Measurements from ENCODE around the gene BRCA2.
A peak's percentile ranks its signal among the peaks of the same experiment; 100 is the strongest.
"Not testable (repeated sequence)": the region's sequence is repeated elsewhere in the genome, so short reads cannot be mapped to it uniquely, and the experiment has no call there.

The BRCA2 gene

GRCh38 chr13:32311188-32311897 is 4.0 kb upstream of the BRCA2 start:
- DNase-seq (ENCODE audit: low spot score): no peak

GRCh38 chr13:32314271-32315237 is 754 bp upstream of the BRCA2 start:
- DNase-seq (ENCODE audit: low spot score): peak; percentile 39

- DNase-seq (ENCODE audit: low spot score): no peak
Measured at GRCh38 chr13:32316028-32316339, 676 bp downstream of the BRCA2 start.

GRCh38 chr13:32316501-32316900 is 1.2 kb downstream of the BRCA2 start:
- DNase-seq (ENCODE audit: low spot score): no peak

- no peak for DNase-seq (ENCODE audit: low spot score)
Measured at GRCh38 chr13:32317716-32318465, 2.6 kb downstream of the BRCA2 start.

- DNase-seq (ENCODE audit: low spot score): no peak
Measured at GRCh38 chr13:32320528-32320927, 5.2 kb downstream of the BRCA2 start.

GRCh38 chr13:32323912-32324311 is 8.6 kb downstream of the BRCA2 start:
- peak; percentile 80 for DNase-seq (ENCODE audit: low spot score)

GRCh38 chr13:32330441-32330840 is 15.1 kb downstream of the BRCA2 start:
- peak; percentile 24 for DNase-seq (ENCODE audit: low spot score)

- no peak for DNase-seq (ENCODE audit: low spot score)
Measured at GRCh38 chr13:32334671-32335070, 19.4 kb downstream of the BRCA2 start.

GRCh38 chr13:32340914-32341313 is 25.6 kb downstream of the BRCA2 start:
- no peak for DNase-seq (ENCODE audit: low spot score)

GRCh38 chr13:32347651-32348050 is 32.3 kb downstream of the BRCA2 start:
- no peak for DNase-seq (ENCODE audit: low spot score)

GRCh38 chr13:32350839-32351441 is 35.6 kb downstream of the BRCA2 start:
- DNase-seq (ENCODE audit: low spot score): not testable (repeated sequence)

- no peak for DNase-seq (ENCODE audit: low spot score)
Measured at GRCh38 chr13:32354040-32354439, 38.7 kb downstream of the BRCA2 start.

- not testable (repeated sequence) for DNase-seq (ENCODE audit: low spot score)
Measured at GRCh38 chr13:32355935-32356334, 40.6 kb downstream of the BRCA2 start.

- no peak for DNase-seq (ENCODE audit: low spot score)
Measured at GRCh38 chr13:32362574-32362973, 47.3 kb downstream of the BRCA2 start.

- DNase-seq (ENCODE audit: low spot score): no peak
Measured at GRCh38 chr13:32370805-32371204, 55.5 kb downstream of the BRCA2 start.

- DNase-seq (ENCODE audit: low spot score): no peak
Measured at GRCh38 chr13:32376642-32377415, 61.5 kb downstream of the BRCA2 start.

- no peak for DNase-seq (ENCODE audit: low spot score)
Measured at GRCh38 chr13:32378012-32378411, 62.7 kb downstream of the BRCA2 start.

- peak; percentile 31 for DNase-seq (ENCODE audit: low spot score)
Measured at GRCh38 chr13:32381539-32381938, 66.2 kb downstream of the BRCA2 start.

GRCh38 chr13:32383836-32384618 is 68.7 kb downstream of the BRCA2 start:
- no peak for DNase-seq (ENCODE audit: low spot score)

GRCh38 chr13:32384702-32385101 is 69.4 kb downstream of the BRCA2 start:
- DNase-seq (ENCODE audit: low spot score): no peak

Measured in kidney tubule cell (primary cell).